GM19452 (cell line): ENCODE results near the gene MTARC2.
"Not testable (repeated sequence)": the region's sequence is repeated elsewhere in the genome, so short reads cannot be mapped to it uniquely, and the experiment has no call there.

ENCODE experiments used
- ATAC-seq: cut with Tn5 transposase; IDR thresholded peaks from one replicate; pipeline ENCODE4 v1.9.1; 2021; ENCODE audit not compliant: unreplicated experiment

The MTARC2 gene

GRCh38 chr1:220730486-220730885 is 17.6 kb upstream of the MTARC2 start:
- ATAC-seq = no peak

DNA sequence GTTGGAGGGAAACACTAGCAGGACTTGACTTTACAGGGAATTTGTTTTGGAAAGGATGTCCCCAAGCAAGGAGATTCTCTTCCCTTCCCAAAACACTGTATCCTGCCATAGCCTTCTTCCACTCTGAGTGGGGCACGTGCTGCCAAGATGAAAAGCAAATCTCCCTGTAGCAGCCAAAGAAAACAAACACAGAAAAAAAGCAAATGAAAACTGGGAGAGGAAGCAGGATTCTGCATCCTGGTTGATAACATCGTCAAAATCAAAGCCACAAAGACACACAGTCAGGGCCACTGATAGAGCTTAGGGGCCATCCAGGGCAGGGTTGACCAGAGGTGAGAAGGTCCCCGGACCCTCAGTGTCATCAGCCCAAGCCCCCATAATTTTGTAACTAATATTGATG is 16.0 kb upstream of the MTARC2 start:
- ATAC-seq = no peak

DNA sequence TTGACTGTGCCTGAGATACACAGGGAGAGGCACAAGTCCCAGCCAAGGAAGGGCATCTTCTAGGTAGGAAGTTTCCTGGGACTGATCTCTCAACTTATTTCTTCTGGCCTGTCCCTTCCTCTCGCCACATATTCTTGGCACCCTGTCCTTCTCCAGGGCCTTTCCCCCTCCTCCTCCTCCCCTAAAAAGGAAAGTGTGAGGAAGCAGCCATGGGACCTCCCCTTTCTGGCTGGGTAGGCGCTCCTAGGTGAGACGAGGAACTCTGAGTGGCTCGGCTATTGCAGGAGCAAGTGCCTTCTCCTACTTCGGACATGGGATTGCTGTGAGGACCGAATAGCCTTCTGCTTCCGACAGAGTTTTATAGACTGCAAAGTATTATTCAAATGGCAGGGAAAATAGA is 15.5 kb upstream of the MTARC2 start:
- ATAC-seq = no peak

DNA sequence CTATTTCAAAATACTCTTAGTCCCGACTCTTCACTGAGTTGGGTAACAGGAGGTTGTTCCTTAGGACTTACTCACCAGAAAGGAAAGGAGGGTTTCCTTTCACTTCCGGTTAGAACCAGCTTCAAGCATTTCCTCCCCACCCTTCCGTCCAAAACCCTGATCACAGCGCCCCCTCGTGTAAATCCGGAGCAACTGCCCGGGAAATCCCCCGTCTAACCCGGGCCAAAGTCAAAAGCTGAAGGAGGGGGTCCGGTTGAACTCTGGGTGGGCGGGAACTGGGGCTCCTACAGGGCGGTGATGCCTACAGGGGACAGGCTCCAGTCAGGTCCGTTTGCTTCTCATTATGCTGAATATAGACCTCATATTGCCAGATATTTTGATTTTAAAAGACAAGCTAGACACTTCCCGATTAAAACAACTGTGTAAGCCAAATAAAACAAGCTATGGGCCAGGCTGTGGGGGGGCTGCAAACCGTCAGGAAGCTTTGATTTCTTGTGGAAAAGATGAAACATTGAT is 15.0 kb upstream of the MTARC2 start:
- ATAC-seq = peak; percentile 87

DNA sequence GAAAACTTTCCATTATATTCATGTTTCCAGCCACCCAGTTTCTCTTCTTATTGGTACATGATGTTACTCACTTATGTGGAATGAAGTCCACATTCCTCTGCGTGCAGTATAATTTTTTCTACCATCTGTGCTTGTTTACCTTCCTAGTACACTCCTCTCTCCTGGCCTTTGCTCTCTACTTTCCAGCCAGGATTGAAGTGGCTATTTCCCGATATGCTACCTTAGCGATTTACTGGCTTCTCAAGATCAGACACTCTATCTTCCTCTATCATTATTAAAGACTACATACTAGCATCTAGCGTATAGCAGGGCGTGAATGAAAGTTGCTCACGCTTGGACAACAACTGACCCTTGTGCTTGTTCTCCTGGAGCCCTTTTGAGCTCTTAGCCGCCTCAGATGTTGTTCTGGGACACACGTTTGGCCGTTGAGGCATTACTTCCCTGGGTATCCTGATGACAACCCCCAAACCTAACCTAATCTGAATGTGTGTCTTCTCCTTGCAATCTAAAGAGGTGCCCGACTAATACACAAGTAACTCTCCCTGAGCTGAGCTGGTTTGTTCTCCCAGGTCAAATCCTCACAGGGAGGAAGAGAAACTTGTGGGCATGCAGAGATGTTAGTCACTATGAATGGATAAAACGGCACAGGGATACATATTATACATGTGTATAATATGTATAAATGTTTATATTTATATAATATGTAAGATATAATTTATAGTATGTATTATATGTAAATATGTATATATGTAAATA is 13.4 kb upstream of the MTARC2 start:
- ATAC-seq = no peak

- ATAC-seq = not testable (repeated sequence)
Measured at GRCh38 chr1:220736283-220736682, 11.8 kb upstream of the MTARC2 start.

- ATAC-seq = no peak
Measured at GRCh38 chr1:220741349-220741748, 6.8 kb upstream of the MTARC2 start.

DNA sequence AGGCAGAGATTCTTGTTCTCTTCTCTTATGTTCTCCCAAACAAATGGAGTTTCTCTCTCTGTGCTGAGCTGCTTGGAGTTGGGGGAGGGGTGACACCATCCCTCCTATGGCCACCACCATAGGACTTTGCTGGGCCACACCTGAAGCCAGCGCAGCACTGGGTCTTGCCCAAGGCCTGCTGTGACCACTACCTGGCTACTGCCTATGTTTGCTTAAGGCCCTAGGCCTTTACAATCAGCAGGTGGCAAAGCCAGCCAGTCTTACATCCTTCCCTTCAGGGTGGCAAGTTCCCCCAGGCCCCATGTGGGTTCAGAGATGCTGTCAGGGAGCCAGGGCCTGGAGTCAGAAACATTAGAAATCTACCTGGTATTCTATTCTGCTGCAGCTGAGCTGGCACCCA is 6.3 kb upstream of the MTARC2 start:
- ATAC-seq = no peak

DNA sequence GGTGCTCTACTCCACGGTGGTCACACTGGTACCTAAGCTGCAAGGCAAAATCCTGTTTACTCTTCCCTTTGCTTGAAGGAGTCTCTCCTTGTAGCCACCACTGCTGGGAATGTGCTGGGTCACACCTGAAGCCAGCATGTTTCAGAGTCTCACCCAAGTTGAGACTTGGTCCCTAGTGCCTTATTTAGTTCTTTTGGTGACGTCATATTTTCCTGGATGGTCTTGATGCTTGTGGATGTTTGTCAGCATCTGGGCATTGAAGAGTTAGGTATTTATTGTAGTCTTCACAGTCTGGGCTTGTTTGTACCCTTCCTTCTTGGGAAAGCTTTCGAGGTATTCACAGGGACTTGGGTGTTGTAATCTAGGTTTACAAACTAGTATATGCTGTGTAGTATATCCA is 5.6 kb upstream of the MTARC2 start:
- no peak for ATAC-seq

DNA sequence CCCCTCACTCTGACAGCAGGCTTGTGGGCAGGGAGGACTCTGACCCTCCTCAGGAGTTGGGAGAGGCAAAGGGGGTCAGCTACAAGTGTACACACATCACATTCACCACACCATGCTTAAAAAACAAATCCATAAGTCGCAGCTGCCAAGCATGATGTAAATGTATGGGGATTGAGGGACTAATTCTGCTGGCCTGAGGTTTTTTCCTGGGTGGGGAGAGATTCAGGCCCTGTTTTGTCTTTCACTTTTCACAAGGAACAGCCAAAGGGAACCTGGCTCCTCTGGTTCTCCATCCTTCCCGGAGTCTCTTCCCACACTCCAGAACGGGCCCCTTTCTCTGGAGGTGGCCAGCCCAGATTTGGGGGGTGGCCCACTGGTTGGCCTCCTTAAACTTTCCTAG is 1.3 kb upstream of the MTARC2 start:
- no peak for ATAC-seq

DNA sequence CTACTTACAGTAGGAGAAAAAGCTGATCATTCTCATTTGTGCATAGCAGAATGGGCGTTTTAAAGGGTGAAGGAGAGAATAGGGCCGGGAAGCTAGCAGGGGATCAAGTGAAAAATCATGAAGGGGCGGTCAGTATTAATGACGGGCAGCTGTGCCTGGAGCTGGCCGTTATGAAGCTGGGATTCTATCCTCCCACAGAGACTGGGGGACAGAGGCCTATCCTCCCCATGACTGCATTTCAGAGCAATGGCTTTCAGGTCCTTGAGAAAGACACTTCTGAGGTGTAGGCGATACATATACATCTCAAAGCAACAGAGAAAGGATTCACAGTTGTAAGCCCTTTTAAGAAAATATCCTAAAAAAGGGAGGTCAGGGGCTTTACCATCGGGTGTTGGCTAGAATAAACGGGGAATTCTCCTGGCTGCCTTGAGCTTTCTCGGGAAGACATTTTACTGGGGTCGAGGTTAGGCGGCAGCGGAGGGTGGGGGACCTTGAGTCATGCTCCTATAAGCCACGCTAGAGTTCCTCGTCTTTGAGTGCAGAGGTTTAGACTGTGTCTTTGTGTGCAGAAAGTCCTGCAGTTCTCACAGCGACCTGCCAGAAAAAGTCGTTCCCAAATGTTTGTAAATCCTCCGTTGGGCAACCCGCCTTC is 559 bp upstream of the MTARC2 start:
- ATAC-seq = no peak

GRCh38 chr1:220748936-220749335 is 814 bp downstream of the MTARC2 start:
- ATAC-seq = no peak

DNA sequence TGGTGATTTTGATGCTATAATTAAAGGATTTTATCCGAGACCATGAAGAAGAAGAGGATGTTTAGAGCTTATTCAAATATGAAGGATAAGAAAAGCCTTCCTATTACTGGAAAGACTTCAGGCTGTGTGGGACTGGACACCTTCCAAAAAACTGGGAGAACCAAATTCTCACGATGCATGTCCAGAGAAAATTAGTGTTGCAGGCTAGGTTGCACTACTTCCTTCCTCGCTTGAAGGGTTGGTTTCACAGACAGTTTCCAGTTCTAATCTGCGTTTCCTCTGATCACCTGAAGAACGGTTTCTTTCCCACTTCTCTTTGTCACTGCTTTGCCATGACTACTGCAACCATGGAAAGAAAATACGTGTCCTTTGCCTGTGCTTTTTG is 2.0 kb downstream of the MTARC2 start:
- ATAC-seq = no peak

DNA sequence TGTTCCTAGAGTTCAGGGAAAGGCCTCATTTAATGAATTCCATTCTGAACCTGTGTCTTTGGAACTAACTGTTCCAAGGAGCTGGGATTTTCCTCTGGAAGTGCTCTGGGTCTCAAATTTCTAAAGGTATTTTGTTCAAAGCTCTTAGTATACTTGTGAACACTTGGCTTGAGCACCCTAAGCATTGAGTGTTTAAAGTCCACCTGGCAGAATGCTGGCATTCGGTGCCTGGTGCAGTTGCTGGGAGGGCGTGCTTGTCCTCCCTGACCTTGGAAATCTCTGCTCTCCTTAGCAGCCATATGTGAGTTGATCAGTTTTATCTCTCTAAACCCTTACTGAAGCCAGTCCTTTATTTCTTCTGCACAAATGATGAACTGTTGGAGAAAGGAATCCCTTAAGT is 3.0 kb downstream of the MTARC2 start:
- ATAC-seq = no peak

DNA sequence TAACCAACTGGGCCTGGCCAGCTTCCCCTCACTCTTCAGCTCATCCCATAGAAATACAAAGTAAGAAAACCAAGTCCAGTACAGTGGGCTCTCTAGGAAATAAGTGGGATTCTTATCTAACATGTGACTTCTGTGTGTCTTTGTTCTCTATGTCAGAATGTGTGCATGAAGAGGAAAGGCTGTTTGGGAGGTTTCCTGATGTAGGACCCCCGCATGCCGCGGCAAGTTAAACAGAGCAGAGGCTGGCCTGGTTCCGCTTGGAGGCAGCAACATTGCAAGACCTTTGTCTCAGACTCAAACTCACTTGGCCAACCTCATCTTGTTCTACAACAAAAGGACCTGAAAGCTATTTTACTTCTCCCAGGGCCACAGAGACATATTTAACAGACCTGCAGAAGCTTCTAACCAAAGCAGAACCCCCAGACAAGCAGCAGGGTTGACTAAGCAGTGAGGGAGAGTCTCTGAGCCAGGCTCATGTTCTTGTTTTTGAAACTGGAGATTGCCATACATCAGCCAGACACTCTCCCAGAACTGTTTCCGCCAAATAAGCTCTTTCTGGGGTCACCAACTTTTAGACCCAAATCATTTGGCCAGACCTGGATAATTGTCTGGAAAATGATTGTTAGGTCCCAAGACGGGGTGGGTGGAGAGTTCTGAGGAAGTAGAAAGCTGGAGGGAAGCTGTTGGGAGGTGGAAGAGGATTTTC is 6.2 kb downstream of the MTARC2 start:
- no peak for ATAC-seq

DNA sequence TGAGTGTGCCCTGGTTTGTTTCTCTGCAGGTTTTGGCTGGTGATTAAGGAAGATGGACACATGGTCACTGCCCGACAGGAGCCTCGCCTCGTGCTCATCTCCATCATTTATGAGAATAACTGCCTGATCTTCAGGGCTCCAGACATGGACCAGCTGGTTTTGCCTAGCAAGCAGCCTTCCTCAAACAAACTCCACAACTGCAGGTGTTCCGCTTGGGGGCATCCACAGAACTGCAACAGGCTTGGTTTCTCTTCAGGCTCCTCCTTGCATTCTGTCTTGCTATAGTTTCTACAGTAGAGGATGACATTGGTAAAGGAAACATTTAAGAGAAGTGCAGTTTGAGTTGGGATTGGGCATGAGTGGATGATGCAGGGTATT is 6.8 kb downstream of the MTARC2 start:
- no peak for ATAC-seq

DNA sequence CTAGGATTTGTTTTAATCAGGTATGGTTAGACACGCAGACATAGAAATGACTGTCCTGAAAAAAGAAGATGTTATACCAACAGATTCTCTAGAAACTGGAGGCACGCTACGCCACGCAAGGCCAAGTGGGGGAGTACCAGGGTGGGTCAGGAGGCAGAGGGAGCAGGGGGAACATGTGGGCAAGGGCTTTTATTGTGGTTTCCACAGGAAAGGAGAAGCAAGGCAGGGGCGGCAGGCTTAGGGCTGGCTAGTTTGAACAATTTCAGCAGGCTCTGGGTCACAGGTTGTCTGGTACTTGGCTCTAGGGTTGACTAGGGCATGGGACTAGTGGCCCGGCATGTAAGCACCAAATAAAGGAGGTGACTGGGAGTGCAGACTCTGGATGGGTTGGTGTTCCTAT is 7.2 kb downstream of the MTARC2 start:
- ATAC-seq = no peak

DNA sequence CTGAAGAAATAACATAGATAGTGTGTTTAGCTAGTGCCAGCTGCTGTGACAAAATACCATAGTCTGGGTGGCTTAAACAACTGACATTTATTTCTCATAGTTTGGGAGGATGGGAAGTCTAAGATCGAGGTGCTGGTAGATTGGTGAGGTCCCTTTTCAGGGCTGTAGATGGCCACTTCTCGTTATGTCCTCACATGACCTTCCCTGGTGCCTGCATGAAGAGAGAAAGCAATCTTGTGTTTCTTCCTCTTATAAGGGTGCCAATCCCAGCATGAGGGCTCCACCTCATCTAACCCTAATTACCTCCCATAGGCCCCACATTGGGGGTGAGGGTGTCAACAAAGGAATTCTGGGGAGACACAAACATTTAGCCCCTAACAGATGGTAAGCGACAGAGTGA is 9.3 kb downstream of the MTARC2 start:
- no peak for ATAC-seq

DNA sequence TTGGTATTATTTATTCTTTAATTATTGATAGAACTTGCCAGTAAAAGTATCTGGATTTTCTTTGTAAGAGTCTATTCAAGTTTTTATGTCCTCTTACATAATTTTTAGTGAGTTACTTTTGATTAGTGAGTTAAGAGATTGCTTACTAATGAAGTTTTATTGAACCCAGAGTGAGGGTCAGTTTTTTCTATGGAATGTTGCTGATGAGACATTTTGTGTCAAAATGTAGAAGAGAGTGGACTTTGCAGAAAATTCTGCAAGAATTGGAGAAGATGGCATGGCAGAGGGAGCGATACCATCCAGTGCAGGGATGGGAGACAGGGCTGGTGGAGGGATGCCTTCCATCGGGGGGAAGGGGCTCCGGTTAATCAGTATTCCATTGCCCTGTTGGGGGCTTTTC is 11.0 kb downstream of the MTARC2 start:
- no peak for ATAC-seq

- ATAC-seq = no peak
Measured at GRCh38 chr1:220761688-220762427, 13.7 kb downstream of the MTARC2 start.

GRCh38 chr1:220764757-220765156 is 16.6 kb downstream of the MTARC2 start:
- no peak for ATAC-seq
